GM23248 (cell line): ENCODE measurements around the gene DROSHA.

Experiments used
- EZH2 ChIP-seq: fragments of 200-600 bp; sonication (generic); IDR thresholded peaks from 2 replicates; pipeline ENCODE4 v1.6.1; 2018; ENCODE audit warnings: antibody characterized with exemption, mild to moderate bottlenecking; ENCODE audit not compliant: insufficient read depth, poor library complexity, severe bottlenecking
- EZH2phosphoT487 ChIP-seq: fragments of 200-600 bp; sonication (generic); IDR thresholded peaks from 2 replicates; pipeline ENCODE4 v1.6.1; 2018; ENCODE audit warnings: antibody characterized with exemption, moderate library complexity, mild to moderate bottlenecking, low read depth; ENCODE audit not compliant: insufficient read depth

- TF ChIP-seq EZH2 (no peak), EZH2phosphoT487 (no peak)
Observed at GRCh38 chr5:31556461-31556860, 24.6 kb upstream of the DROSHA start.
